Omental fat pad (tissue), 4 donors: ENCODE data around the gene ATRNL1. TPM values are rescaled to one million over a fixed set of nuclear protein-coding genes. Genes with fewer than 3 reads are reported as not detected.

Experiments
- ATAC-seq: fragments of 150-250 bp; one replicate; pipeline ENCODE4 v1.9.1; 2016; ENCODE audit warnings: mild to moderate bottlenecking, moderate library complexity; ENCODE audit not compliant: low FRiP score
- DNase-seq: peaks from one replicate; pipeline ENCODE4 v3.0.0-alpha.2; 2019; ENCODE audit warnings: low spot score
- total RNA-seq, 4 donors: library from RNA; depleted of rRNA; stranded (reverse); fragments of >200 nt; gene quantifications; one replicate each; pipeline ENCODE4 v1.1.0, GENCODE V29; 2016
- TF ChIP-seq, protein P1 (sequence below), 3 donors: fragments of 450-650 bp; IDR thresholded peaks; one replicate each; pipeline ENCODE4 v1.5.1; 2016 to 2017; ENCODE audit warnings: antibody characterized with exemption in 3 of 3, mild to moderate bottlenecking in 3 of 3, moderate library complexity in 2 of 3

The ATRNL1 gene
- total RNA-seq, 4 donors from 2014 or later = 2.5 to 19.0 (median 4.6) TPM

DNA sequence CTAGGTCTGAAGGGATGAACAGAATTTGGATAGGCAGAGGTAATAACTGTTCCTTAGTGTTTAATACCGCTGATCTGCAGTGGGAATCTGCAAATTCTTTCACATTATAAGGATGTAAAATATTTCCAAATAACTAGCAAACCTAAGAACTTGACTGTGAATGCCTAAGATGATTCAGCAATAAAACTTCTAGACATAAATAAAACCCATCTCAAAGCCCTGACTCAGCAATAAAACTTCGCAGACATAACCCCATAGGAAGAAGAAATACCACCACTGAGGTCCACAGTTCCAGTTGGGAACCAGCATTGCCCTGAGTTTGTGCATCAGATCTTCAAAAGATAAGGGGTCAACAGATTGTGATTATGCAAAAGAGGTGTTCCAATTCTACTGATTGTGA, 825.6 kb downstream of the ATRNL1 start:
- no peak for DNase-seq
- TF ChIP-seq, protein P1, sequence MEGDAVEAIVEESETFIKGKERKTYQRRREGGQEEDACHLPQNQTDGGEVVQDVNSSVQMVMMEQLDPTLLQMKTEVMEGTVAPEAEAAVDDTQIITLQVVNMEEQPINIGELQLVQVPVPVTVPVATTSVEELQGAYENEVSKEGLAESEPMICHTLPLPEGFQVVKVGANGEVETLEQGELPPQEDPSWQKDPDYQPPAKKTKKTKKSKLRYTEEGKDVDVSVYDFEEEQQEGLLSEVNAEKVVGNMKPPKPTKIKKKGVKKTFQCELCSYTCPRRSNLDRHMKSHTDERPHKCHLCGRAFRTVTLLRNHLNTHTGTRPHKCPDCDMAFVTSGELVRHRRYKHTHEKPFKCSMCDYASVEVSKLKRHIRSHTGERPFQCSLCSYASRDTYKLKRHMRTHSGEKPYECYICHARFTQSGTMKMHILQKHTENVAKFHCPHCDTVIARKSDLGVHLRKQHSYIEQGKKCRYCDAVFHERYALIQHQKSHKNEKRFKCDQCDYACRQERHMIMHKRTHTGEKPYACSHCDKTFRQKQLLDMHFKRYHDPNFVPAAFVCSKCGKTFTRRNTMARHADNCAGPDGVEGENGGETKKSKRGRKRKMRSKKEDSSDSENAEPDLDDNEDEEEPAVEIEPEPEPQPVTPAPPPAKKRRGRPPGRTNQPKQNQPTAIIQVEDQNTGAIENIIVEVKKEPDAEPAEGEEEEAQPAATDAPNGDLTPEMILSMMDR (IDR thresholded peaks at IDR 0.05) = no peak
- ATAC-seq = no peak

DNA sequence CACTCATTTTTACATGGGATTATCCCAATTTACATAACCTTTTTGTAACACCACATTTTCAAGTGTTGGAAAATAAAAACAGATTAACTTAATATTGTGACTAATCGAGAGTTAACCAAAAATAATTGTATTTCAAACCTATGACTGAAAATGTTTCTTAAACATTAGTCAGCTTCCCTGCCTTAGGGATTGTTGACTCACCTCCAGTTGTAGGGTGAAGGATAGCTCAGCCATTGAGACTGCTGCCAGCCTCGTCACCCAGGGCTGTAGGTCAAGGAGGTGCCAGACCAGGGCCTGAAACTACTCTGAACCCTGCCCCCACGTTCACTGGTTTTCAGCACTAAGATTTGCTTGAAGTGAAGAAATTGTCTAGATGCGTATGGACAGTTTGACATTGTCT, 828.6 kb downstream of the ATRNL1 start:
- TF ChIP-seq, protein P1 (IDR thresholded peaks at IDR 0.05) = no peak
- DNase-seq (no peak), ATAC-seq (no peak)

DNA sequence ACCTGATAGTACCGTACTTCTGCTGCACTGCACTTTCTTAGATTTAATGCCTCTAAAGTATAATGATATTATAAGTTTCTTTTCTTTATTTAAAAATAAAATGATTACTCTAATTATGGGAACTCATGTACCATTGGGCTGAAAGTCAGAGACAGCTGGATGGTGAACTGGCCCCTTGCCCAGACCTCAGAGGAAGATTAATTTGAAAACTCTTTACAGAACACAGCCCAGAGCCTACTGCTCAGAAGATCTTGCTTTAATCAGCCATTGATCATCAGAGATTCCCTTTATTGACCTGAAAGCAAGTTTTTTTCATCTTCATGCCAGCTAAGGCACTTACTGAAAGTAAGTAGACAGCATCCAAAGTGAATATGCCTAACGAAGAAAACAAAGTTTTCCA, 838.1 kb downstream of the ATRNL1 start:
- DNase-seq (no peak), ATAC-seq (no peak)
- TF ChIP-seq, protein P1 (IDR thresholded peaks at IDR 0.05) = no peak

DNA sequence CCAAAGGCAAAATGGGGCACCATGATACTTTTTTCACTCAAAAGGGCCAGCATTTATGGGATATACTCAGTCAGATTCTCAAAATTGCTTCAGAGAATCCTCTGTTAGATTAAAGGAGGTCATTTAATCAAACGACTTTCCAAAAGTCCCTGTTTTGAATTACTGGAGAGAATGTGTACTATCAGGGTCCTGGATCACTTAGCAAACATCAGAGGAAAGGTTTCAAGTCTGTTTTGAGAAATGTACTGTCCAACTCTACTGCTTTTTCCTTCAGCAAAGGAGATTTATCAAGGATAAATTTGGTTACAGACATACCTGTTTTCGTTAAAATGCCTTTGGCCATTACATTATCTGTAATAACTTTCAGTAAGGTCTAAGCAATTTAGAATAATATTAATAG, 838.9 kb downstream of the ATRNL1 start:
- no peak for ATAC-seq
- DNase-seq = no peak
- TF ChIP-seq, protein P1 (IDR thresholded peaks at IDR 0.05) = no peak

DNA sequence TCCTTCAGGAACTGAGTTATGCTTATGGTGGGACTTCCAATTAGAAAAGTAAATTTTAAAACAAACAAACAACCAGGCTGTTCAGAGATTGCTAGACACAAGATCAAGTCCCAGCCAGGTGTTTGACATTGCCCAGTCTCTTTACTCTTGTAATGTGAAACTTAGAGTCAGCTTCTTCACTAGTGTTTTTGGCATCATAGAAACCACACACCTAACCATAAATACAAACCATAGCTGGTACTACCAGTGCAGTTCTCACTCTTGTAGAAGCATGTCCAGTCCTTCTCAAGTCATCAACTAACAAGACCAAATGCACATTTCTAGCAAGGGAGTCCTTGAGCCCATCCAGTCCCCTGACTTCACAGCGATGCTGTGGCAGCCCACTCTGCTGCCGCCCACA, 839.9 kb downstream of the ATRNL1 start:
- DNase-seq = no peak
- TF ChIP-seq, protein P1 (IDR thresholded peaks at IDR 0.05) = no peak
- ATAC-seq = no peak

DNA sequence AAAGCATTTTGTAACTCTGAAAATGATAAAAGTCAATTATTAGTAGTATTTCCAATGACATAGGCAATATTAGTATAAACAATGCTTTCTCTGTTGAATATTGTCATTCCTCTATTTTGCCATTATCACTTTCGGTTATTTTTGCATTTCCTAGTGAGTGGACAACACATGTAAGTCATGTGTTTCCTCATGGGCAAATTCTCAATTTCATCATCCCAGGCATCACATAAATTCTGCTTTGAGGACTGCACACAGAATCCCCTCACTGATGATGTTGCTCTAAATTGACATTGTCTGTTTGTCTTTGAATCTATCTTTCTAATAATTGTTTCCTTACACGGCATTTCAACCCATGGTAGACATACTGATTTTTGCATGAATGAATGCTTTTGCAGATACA, 842.6 kb downstream of the ATRNL1 start:
- no peak for DNase-seq
- ATAC-seq = no peak
- TF ChIP-seq, protein P1 (IDR thresholded peaks at IDR 0.05) = no peak

DNA sequence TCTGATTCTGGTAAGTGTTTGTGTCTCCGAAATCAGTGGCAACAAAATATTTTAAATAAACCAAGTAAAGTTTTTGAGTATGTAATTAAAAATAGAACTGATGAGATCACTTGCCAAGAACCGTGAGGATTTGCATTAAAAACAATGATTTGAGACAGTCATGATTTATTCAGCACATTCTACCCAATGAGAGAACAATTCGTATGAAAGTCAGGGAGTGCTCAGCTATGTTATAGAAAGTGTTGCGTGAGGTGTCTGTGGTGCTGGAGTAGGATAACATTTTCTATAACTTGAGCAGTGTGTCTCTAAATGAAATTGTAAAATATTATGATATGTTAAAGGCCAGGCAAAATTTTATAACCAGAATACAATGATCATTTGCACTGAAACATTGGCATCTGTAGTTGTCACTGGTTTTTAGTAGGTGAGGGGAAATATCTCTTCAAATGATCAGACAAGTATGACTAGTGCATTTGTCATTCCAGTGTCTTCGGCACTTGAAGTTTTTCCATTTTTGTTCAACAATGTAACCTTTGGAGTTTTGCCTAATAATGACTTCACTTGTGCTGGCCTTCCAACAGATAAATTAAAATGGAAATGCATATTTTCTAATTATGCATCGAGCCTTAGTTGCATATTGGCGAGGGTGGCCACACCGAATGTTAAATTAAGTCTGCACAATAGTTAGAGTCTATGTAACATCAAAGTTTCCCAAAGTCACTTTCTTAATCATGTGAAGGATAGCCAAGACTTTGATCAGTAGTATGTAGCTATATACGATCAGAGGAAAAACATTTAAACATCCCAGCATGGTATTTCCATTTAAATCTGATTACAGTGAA, 844.0 kb downstream of the ATRNL1 start:
- DNase-seq (no peak), ATAC-seq (no peak)
- TF ChIP-seq, protein P1 (IDR thresholded peaks at IDR 0.05) = no peak
